Vagina (tissue), 2 donors: ENCODE data around the gene ANKRD13C. TPM values are rescaled to one million over a fixed set of nuclear protein-coding genes. Genes with fewer than 3 reads are reported as not detected.
A peak's percentile ranks its signal among the peaks of the same experiment; 100 is the strongest.

ENCODE experiments used
- DNase-seq, 2 donors: peaks; one replicate each; pipeline ENCODE4 v3.0.0-alpha.2; 2017; ENCODE audit errors: extremely low spot score in 2 of 2
- H3K27ac ChIP-seq: fragments of 200-600 bp; sonication (generic); one replicate; pipeline ENCODE4 v1.5.1; 2019
- H3K27me3 ChIP-seq: fragments of 200-600 bp; sonication (generic); one replicate; pipeline ENCODE4 v1.5.1; 2019
- H3K36me3 ChIP-seq, 2 donors: fragments of 200-600 bp; sonication (generic); one replicate each; pipeline ENCODE4 v1.5.1; 2017 to 2019
- H3K4me1 ChIP-seq: fragments of 200-600 bp; sonication (generic); one replicate; pipeline ENCODE4 v1.5.1; 2019
- H3K4me3 ChIP-seq, 2 donors: fragments of 200-600 bp; sonication (generic); 1 replicate in 1 of 2; 2 replicates in 1 of 2; pipeline ENCODE4 v1.5.1; 2016 to 2019
- H3K9me3 ChIP-seq: fragments of 200-600 bp; sonication (generic); one replicate; pipeline ENCODE4 v1.5.1; 2019
- CTCF ChIP-seq, 3 experiments: fragments of 450-650 bp in 2 of 3; fragments of 200-600 bp in 1 of 3; sonication (generic) in 1 of 3; IDR thresholded peaks; one replicate each; pipeline ENCODE4 v1.5.1; 2017 to 2019; ENCODE audit warnings: antibody characterized with exemption in 3 of 3, mild to moderate bottlenecking in 2 of 3, moderate library complexity in 2 of 3
- POLR2A ChIP-seq, 2 donors: fragments of 450-650 bp; IDR thresholded peaks; one replicate each; pipeline ENCODE4 v1.6.1; 2017; ENCODE audit warnings: antibody characterized with exemption in 2 of 2, mild to moderate bottlenecking in 2 of 2, moderate library complexity in 2 of 2
- POLR2AphosphoS5 ChIP-seq, 2 donors: sonication (generic); formaldehyde crosslinking; IDR thresholded peaks; one replicate each; pipeline ENCODE4 v1.9.0; 2017; ENCODE audit warnings: antibody characterized with exemption in 2 of 2, mild to moderate bottlenecking in 2 of 2, low read depth in 1 of 2; ENCODE audit not compliant: insufficient read depth in 1 of 2
- intact Hi-C: fragments of 100-400 bp; cut with DNase I; formaldehyde crosslinking; loops from one replicate; pipeline ENCODE4 v1.15.1; 2023
- total RNA-seq: library from RNA; depleted of rRNA; stranded (reverse); fragments of >200 nt; gene quantifications from one replicate; pipeline ENCODE4 v1.2.3, GENCODE V29; 2016

ANKRD13C gene
- total RNA-seq, 1 donor from 2014 or later = 27.3 TPM

GRCh38 chr1:70228670-70229069 is 125.9 kb downstream of the ANKRD13C start:
- H3K4me1 ChIP-seq = peaks cover 37% of the 10 kb centered on the region
- DNase-seq = no peak

GRCh38 chr1:70227439-70227838 is 127.1 kb downstream of the ANKRD13C start:
- Histone ChIP-seq H3K9me3 (no peaks in the 10 kb centered on the region), H3K4me3 (no peak overlapping the region), H3K4me1 (peaks cover 49% of the 10 kb centered on the region), H3K27ac (no peak overlapping the region), H3K27me3 (no peaks in the 10 kb centered on the region), H3K36me3 (peaks cover 0 to 56% of the 10 kb centered on the region in 2 donors)
- TF ChIP-seq POLR2AphosphoS5 (IDR thresholded peaks at IDR 0.05; ENCODE audit: insufficient read depth in 1 of 2, low read depth in 1 of 2) (no peak), CTCF (IDR thresholded peaks at IDR 0.05) (no peak), POLR2A (IDR thresholded peaks at IDR 0.05) (no peak)
- DNase-seq = no peak
- intact Hi-C loops = no loop called here

More at GRCh38 chr1:70228670-70229069, 125.9 kb downstream of the ANKRD13C start:
- Histone ChIP-seq H3K27ac (no peak overlapping the region), H3K36me3 (peaks cover 0 to 61% of the 10 kb centered on the region in 2 donors), H3K4me3 (no peak overlapping the region), H3K27me3 (no peaks in the 10 kb centered on the region), H3K9me3 (no peaks in the 10 kb centered on the region)
- intact Hi-C loops = no loop called here
- TF ChIP-seq POLR2AphosphoS5 (IDR thresholded peaks at IDR 0.05; ENCODE audit: insufficient read depth in 1 of 2, low read depth in 1 of 2) (no peak), CTCF (IDR thresholded peaks at IDR 0.05) (no peak), POLR2A (IDR thresholded peaks at IDR 0.05) (no peak)

- no peak for TF ChIP-seq CTCF (IDR thresholded peaks at IDR 0.05)
- no peak for TF ChIP-seq POLR2A (IDR thresholded peaks at IDR 0.05)
- TF ChIP-seq POLR2AphosphoS5 (IDR thresholded peaks at IDR 0.05; ENCODE audit: insufficient read depth in 1 of 2, low read depth in 1 of 2) = no peak
- no peak overlapping the region for H3K27ac ChIP-seq
- intact Hi-C loops = no loop called here
- H3K4me3 ChIP-seq = no peak overlapping the region
- peaks cover 0 to 31% of the 10 kb centered on the region in 2 donors for H3K36me3 ChIP-seq
- H3K9me3 ChIP-seq = no peaks in the 10 kb centered on the region
- no peaks in the 10 kb centered on the region for H3K27me3 ChIP-seq
- peaks cover 65% of the 10 kb centered on the region for H3K4me1 ChIP-seq
- DNase-seq = no peak
These were observed 129.6 kb downstream of the ANKRD13C start for GRCh38 chr1:70224954-70225353.

GRCh38 chr1:70222716-70223235 is 131.7 kb downstream of the ANKRD13C start:
- H3K27ac ChIP-seq = peak overlapping the region; percentile 92
- H3K4me1 ChIP-seq = peaks cover 65% of the 10 kb centered on the region
- TF ChIP-seq CTCF (IDR thresholded peaks at IDR 0.05) (no peak), POLR2A (IDR thresholded peaks at IDR 0.05) (no peak), POLR2AphosphoS5 (IDR thresholded peaks at IDR 0.05; ENCODE audit: insufficient read depth in 1 of 2, low read depth in 1 of 2) (no peak)
- peak overlapping the region; percentile 74 to 91 for H3K4me3 ChIP-seq
- no peaks in the 10 kb centered on the region for H3K27me3 ChIP-seq
- H3K9me3 ChIP-seq = no peaks in the 10 kb centered on the region
- intact Hi-C loops = no loop called here
- peaks cover 0 to 17% of the 10 kb centered on the region in 2 donors for H3K36me3 ChIP-seq
- no peak for DNase-seq
